CD4-positive, alpha-beta T cell treated with Interleukin-6 for 4 hours (primary cell): ENCODE data around the gene OBP2A.
"Not testable (repeated sequence)": the region's sequence is repeated elsewhere in the genome, so short reads cannot be mapped to it uniquely, and the experiment has no call there.

Experiments used
- DNase-seq: peaks from one replicate; pipeline ENCODE4 v3.0.0-alpha.2; 2020; ENCODE audit warnings: mixed read lengths

OBP2A gene

GRCh38 chr9:135526730-135527571 is 19.0 kb upstream of the OBP2A start:
- no peak for DNase-seq

- not testable (repeated sequence) for DNase-seq
These were observed 17.0 kb upstream of the OBP2A start for GRCh38 chr9:135528842-135529435.

- DNase-seq: no peak
These were observed 15.8 kb upstream of the OBP2A start for GRCh38 chr9:135530146-135530545.

- DNase-seq: no peak
These were observed 14.8 kb upstream of the OBP2A start for GRCh38 chr9:135531096-135531495.

GRCh38 chr9:135533113-135533512 is 12.8 kb upstream of the OBP2A start:
- DNase-seq: no peak

GRCh38 chr9:135533674-135534073 is 12.3 kb upstream of the OBP2A start:
- no peak for DNase-seq

- not testable (repeated sequence) for DNase-seq
These were observed 11.7 kb upstream of the OBP2A start for GRCh38 chr9:135534192-135534711.

- DNase-seq: not testable (repeated sequence)
These were observed 11.1 kb upstream of the OBP2A start for GRCh38 chr9:135534826-135535225.

- not testable (repeated sequence) for DNase-seq
These were observed 10.3 kb upstream of the OBP2A start for GRCh38 chr9:135535631-135536030.

GRCh38 chr9:135536216-135536615 is 9.7 kb upstream of the OBP2A start:
- no peak for DNase-seq

- DNase-seq: not testable (repeated sequence)
These were observed 2.5 kb upstream of the OBP2A start for GRCh38 chr9:135543262-135543894.

- no peak for DNase-seq
These were observed 818 bp upstream of the OBP2A start for GRCh38 chr9:135544981-135545635.

GRCh38 chr9:135546792-135547617 is 1.1 kb downstream of the OBP2A start:
- not testable (repeated sequence) for DNase-seq

- no peak for DNase-seq
These were observed 2.1 kb downstream of the OBP2A start for GRCh38 chr9:135547756-135548736.

- DNase-seq: not testable (repeated sequence)
These were observed 3.8 kb downstream of the OBP2A start for GRCh38 chr9:135549478-135550343.

GRCh38 chr9:135550344-135550918 is 4.5 kb downstream of the OBP2A start:
- DNase-seq: no peak

- no peak for DNase-seq
These were observed 5.1 kb downstream of the OBP2A start for GRCh38 chr9:135551031-135551430.

- no peak for DNase-seq
These were observed 5.5 kb downstream of the OBP2A start for GRCh38 chr9:135551456-135551855.

- DNase-seq: no peak
These were observed 6.2 kb downstream of the OBP2A start for GRCh38 chr9:135552021-135552697.
